Neural cell (in vitro differentiated cells): ENCODE measurements around the gene IQGAP1.

Source experiments
- CTCF ChIP-seq: fragments of 450-650 bp; IDR thresholded peaks from 2 replicates; pipeline ENCODE4 v1.5.1; 2014; ENCODE audit warnings: antibody characterized with exemption, mild to moderate bottlenecking, moderate library complexity; ENCODE audit not compliant: poor library complexity, severe bottlenecking
- EP300 ChIP-seq: fragments of 450-650 bp; conservative IDR thresholded peaks from 2 replicates; pipeline ENCODE4 v1.6.1; 2014; ENCODE audit warnings: antibody characterized with exemption, mild to moderate bottlenecking, moderate library complexity; ENCODE audit not compliant: poor library complexity, severe bottlenecking
- EZH2 ChIP-seq: fragments of 200-600, 300-800 bp; shearing (Covaris generic), sonication (generic); IDR thresholded peaks from 2 replicates; pipeline ENCODE4 v1.6.1; 2014; ENCODE audit warnings: antibody characterized with exemption, low read length, borderline replicate concordance, mild to moderate bottlenecking; ENCODE audit not compliant: insufficient read depth, poor library complexity, severe bottlenecking
- POLR2AphosphoS5 ChIP-seq: IDR thresholded peaks from 2 replicates; pipeline ENCODE4 v1.6.1; 2012
- RAD21 ChIP-seq: fragments of 450-650 bp; conservative IDR thresholded peaks from 2 replicates; pipeline ENCODE4 v1.6.1; 2014; ENCODE audit warnings: antibody characterized with exemption, mild to moderate bottlenecking, moderate library complexity
- REST ChIP-seq: IDR thresholded peaks from 2 replicates; pipeline ENCODE4 v1.6.1; 2012; ENCODE audit warnings: borderline replicate concordance
- TAF1 ChIP-seq: IDR thresholded peaks from 2 replicates; pipeline ENCODE4 v1.6.1; 2012; ENCODE audit warnings: low read depth

GRCh38 chr15:90394748-90395442 lies 6.9 kb downstream of the IQGAP1 start:
- TF ChIP-seq REST (no peak), EP300 (no peak), CTCF (no peak), RAD21 (no peak), POLR2AphosphoS5 (no peak), TAF1 (no peak), EZH2 (no peak)
